Middle frontal gyrus (tissue), 1 donor: Measurements from ENCODE around the gene ANKRD36B.
"Not testable (repeated sequence)": the region's sequence is repeated elsewhere in the genome, so short reads cannot be mapped to it uniquely, and the experiment has no call there.

ENCODE experiments used
- DNase-seq: peaks from one replicate; pipeline ENCODE4 v3.0.0-alpha.2; 2015; ENCODE audit warnings: low spot score; ENCODE audit errors: extremely low spot score

ANKRD36B gene

GRCh38 chr2:97589598-97590510 is at the start of gene ANKRD36B:
ANKRD36B (minus strand) TSS chr2:97589877; CDS start chr2:97589685, 192 bp downstream.
- not testable (repeated sequence) for DNase-seq

- DNase-seq, result not testable (repeated sequence)
These were observed 36.4 kb upstream of the ANKRD36B start for GRCh38 chr2:97626049-97626430.

- not testable (repeated sequence) for DNase-seq
These were observed 35.8 kb upstream of the ANKRD36B start for GRCh38 chr2:97625354-97626048.

- DNase-seq, result not testable (repeated sequence)
These were observed 33.3 kb upstream of the ANKRD36B start for GRCh38 chr2:97622976-97623375.

- not testable (repeated sequence) for DNase-seq
These were observed 30.8 kb upstream of the ANKRD36B start for GRCh38 chr2:97620492-97620891.

GRCh38 chr2:97618939-97619827 is 29.5 kb upstream of the ANKRD36B start:
- not testable (repeated sequence) for DNase-seq

GRCh38 chr2:97617911-97618310 is 28.2 kb upstream of the ANKRD36B start:
- no peak for DNase-seq

GRCh38 chr2:97615746-97616145 is 26.1 kb upstream of the ANKRD36B start:
- DNase-seq, result not testable (repeated sequence)

GRCh38 chr2:97611895-97612294 is 22.2 kb upstream of the ANKRD36B start:
- DNase-seq, result not testable (repeated sequence)

GRCh38 chr2:97608745-97609144 is 19.1 kb upstream of the ANKRD36B start:
- DNase-seq, result not testable (repeated sequence)

GRCh38 chr2:97605524-97606339 is 16.1 kb upstream of the ANKRD36B start:
- not testable (repeated sequence) for DNase-seq

- not testable (repeated sequence) for DNase-seq
These were observed 15.4 kb upstream of the ANKRD36B start for GRCh38 chr2:97605109-97605508.

- not testable (repeated sequence) for DNase-seq
These were observed 11.9 kb upstream of the ANKRD36B start for GRCh38 chr2:97601537-97601936.

GRCh38 chr2:97596180-97596579 is 6.5 kb upstream of the ANKRD36B start:
- DNase-seq, result not testable (repeated sequence)

- not testable (repeated sequence) for DNase-seq
These were observed 3.8 kb upstream of the ANKRD36B start for GRCh38 chr2:97593520-97593919.

- peak; percentile 77 for DNase-seq
These were observed 1.1 kb upstream of the ANKRD36B start for GRCh38 chr2:97590515-97591394.

- not testable (repeated sequence) for DNase-seq
These were observed 450 bp downstream of the ANKRD36B start for GRCh38 chr2:97589257-97589597.

GRCh38 chr2:97565674-97566073 is 24.0 kb downstream of the ANKRD36B start:
- DNase-seq, result not testable (repeated sequence)

- not testable (repeated sequence) for DNase-seq
These were observed 37.3 kb downstream of the ANKRD36B start for GRCh38 chr2:97552406-97552805.
